ENCODE data around the gene TRIM44. TPM values are rescaled to one million over a fixed set of nuclear protein-coding genes. Genes with fewer than 3 reads are reported as not detected.
"Not testable (repeated sequence)": the region's sequence is repeated elsewhere in the genome, so short reads cannot be mapped to it uniquely, and the experiment has no call there.

Gene TRIM44
- polyA plus RNA-seq, 4 donors: 80.8 to 94.1 (median 86.6) TPM

DNA sequence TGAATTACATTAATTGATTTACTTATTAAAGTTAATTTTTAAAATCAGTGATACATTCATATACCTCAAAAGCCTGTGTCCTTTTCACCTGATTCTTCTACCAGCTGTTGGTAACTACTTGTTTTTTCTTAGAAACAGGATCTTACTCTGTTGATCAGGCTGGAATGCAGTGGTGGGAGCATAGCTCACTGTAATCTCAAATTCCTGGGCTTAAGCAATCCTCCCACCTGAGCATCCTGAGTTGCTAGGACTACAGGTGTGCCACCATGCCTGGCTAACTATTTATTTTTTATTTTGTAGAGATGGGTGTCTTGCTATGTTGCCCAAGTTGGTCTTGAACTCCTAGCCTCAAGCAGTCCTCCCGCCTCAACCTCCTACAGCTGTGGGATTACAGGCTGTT is 4.7 kb downstream of the TRIM44 start:
- DNase-seq (ENCODE audit: low read depth in 4 of 4, low spot score in 2 of 4): no peak

DNA sequence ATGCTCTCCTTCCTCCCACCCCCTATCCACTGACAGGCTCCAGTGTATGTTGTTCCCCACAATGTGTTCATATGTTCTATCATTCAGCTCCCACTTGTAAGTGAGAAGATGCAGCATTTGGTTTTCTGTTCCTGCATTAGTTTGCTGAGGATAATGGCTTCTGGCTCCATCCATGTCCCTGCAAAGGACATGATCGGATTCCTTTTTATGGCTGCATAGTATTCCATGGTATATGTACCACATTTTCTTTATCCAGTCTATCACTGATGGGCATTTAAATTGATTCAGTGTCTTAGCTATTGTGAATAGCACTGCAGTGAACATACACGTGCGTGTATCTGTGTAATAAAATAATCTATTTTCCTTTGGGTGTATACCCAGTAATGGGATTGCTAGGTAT is 5.8 kb downstream of the TRIM44 start:
- not testable (repeated sequence) for DNase-seq (ENCODE audit: low read depth in 4 of 4, low spot score in 2 of 4)

DNA sequence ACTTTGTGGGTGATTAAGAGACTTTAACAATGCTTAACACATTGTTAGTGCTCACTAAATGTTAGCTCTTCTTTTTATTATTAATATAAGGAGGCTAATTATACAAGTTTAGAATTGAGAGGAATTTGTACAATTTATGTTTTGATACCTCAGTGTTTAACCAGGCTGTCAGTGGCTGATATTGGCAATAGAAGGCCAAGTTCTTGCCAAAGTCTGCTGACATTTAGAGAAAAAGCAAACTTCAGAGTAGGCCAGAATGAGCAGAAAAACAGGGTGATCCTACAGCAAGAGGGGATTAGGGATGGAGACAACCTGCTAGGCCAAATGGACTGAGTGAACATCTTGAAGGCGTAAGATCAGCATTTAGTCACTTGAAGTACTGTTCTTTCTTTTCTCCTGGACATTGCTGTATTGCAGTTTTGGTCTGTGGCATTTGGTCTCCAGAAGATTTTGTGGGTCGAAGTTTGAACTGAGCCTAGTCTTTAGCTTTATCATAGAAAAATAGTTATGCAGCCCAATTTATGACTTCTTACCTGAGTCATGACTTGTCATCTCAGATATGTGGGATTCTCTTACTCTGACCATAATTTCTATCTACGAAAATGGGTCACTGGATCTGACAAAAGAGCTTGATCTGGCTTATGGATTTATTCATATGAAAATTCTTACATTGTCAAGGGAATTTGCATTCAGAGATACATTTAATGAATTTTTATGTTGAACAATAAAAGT is 9.0 kb downstream of the TRIM44 start:
- DNase-seq (ENCODE audit: low read depth in 4 of 4, low spot score in 2 of 4): no peak

DNA sequence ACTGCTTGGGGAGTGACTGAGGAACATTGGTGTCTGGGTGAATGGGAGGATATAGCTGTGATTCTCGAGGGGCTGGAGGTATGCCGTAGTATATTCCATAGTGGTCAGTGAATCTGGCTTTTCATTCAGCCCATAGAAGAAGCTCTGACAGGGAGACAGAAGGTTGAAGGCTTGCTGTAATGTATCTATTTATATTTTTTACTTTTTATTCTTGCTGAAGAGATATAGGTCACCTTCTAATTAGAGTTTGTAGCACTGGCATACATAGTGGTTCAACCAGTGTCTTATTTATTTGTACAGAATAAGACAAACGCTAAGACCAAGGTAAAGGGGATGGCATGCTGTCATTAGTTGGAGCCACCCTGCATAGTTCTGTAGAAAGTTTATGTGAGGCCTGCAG is 10.0 kb downstream of the TRIM44 start:
- no peak for DNase-seq (ENCODE audit: low read depth in 4 of 4, low spot score in 2 of 4)

DNA sequence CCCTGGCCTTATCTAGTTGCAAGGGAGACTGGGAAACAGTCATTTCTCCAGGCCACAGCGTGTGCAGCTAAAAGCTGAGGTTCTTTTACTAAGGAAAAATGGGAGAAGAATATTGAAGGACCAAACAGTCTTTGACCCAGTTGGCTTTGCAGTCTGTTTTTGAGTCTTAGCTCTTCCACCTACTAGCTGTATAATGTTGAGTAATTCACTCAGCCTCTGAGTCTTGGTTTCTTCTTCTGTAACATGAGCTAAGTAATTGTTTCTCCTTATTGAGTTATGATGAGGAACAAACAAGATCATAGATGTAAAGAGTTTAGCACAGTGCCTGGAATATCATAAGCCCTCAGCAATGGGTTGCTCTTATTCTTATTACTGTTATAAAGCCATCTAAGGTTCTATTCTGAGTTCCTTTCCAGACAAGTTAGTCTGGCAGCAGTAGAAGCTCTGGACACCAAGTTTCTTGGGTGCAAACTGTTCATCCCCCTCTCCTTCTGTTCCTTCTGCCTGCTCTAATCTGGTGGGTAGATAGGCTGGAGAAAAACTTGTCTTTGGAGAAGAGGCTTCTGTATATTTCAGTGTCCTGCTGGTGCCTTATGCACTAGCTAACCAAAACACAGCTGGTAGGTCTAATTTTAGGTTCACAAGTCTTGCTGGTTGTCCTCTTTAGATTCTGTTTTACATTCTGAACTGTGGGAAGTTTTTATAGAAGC is 13.5 kb downstream of the TRIM44 start:
- no peak for DNase-seq (ENCODE audit: low read depth in 4 of 4, low spot score in 2 of 4)

DNA sequence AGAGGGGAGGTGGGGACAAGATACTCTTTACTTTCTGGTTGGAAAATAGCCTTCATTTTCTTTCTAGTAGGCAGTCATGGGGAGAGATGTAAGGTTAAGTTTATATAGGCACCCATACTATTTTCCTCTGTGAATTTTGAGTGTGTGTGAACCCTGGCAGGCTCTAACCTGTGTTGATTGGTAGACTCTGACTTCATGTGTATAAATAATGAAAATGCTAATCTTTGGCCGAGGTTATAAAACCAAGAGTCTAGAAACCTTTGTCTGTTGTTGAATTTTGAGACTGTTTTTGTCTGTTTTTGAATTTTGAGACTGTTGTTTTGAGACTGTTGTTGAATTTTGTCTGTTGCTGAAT is 14.0 kb downstream of the TRIM44 start:
- no peak for DNase-seq (ENCODE audit: low read depth in 4 of 4, low spot score in 2 of 4)

DNA sequence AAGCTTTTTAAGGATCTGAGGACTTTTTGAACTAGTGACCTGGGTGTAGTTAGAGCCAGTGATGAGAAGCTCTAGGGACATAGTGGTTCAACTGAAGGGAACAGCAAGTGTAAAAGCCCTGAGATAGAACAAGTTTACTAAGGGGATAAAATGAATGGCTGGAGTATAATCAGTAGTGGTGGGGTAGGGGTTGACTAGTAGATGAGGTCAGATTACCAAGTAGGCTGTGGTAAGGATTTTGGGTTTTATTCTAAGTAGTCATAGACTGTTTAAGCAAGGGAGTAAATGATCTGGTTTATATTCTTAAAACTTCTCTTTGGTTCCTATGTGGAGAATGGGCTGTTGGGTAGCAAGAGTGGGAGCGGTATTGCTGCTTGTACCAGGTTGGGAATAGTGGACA is 15.3 kb downstream of the TRIM44 start:
- no peak for DNase-seq (ENCODE audit: low read depth in 4 of 4, low spot score in 2 of 4)

DNA sequence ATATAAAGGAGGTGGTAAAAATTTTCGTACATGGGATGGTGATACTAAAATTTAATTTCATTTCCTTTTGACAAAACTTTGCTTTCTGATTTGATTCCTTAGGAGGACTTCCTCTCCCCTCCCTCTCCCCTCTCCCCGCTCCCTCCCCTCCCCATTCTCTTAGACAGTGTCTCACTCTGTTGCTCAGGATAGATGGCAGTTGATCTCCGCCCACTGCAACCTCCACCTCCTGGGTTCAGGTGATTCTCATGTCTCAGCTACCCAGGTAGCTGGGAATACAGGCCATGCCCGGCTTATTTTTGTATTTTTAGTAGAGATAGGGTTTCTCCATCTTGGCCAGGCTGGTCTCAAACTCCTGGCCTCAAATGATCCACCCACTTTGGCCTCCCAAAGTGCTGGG is 15.9 kb downstream of the TRIM44 start:
- DNase-seq (ENCODE audit: low read depth in 4 of 4, low spot score in 2 of 4): no peak

DNA sequence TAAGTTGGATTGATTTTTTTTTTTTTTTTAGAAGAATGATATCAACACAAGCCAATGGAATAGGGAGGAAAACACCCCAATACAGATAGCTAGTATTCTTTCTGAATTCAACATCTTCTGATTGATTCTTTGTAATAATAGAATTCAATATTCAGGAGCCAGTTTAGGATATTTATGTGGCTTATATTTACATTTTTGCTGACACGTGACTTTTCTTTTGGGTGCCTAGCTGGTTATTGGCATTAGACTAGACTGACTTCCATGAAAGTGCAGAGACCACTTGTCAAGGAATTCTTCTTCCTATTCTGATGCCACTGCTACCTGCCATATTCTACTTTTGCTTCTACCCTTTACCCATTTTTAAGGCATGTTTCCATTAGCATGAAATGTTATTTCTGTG is 16.4 kb downstream of the TRIM44 start:
- no peak for DNase-seq (ENCODE audit: low read depth in 4 of 4, low spot score in 2 of 4)

DNA sequence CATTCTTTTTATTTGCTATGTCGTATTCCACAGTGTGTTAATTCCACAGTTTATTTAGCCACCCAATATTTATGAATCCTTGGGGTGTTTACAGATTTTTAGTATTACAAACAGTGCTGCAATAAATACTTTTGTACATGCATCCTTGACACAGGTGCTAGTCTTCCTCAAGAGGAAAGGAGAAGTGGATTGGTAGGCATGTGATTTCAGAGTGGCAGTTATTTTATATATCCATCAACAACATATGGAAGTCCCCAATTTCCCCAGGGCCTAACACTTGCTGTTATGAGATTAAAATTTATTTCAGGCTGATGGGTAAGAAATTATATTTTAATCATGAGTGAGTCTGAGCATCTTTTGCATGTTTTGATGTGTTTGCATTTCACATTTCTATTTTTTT is 17.9 kb downstream of the TRIM44 start:
- no peak for DNase-seq (ENCODE audit: low read depth in 4 of 4, low spot score in 2 of 4)

DNA sequence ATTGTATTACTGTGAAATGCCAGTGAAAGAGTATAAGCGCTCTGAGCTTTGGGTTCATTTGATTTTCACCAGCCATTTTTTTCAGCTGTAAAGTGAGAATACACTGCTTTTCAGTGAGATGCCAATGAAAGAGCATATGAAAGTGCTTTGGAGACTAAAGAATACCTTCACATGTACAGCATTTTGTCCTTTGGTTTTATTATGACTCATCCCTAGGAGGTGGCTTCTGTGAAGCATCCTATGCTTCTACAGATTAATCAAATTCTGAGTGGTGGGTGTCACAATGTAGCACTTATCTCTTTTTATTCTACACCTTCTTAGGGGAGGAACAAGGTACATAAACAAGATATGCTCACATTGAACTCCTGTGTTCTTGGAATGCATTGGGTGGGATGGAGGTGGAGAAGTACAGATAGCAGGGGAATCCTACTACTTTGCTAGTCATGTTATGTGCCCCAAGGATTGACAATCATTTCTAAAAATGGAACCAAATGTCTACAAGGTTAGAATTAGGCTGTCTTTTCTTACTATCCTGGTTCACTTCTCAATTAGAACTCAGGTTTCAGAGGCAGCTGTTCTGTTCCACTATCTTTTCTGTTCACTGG is 18.7 kb downstream of the TRIM44 start:
- DNase-seq (ENCODE audit: low read depth in 4 of 4, low spot score in 2 of 4): no peak

DNA sequence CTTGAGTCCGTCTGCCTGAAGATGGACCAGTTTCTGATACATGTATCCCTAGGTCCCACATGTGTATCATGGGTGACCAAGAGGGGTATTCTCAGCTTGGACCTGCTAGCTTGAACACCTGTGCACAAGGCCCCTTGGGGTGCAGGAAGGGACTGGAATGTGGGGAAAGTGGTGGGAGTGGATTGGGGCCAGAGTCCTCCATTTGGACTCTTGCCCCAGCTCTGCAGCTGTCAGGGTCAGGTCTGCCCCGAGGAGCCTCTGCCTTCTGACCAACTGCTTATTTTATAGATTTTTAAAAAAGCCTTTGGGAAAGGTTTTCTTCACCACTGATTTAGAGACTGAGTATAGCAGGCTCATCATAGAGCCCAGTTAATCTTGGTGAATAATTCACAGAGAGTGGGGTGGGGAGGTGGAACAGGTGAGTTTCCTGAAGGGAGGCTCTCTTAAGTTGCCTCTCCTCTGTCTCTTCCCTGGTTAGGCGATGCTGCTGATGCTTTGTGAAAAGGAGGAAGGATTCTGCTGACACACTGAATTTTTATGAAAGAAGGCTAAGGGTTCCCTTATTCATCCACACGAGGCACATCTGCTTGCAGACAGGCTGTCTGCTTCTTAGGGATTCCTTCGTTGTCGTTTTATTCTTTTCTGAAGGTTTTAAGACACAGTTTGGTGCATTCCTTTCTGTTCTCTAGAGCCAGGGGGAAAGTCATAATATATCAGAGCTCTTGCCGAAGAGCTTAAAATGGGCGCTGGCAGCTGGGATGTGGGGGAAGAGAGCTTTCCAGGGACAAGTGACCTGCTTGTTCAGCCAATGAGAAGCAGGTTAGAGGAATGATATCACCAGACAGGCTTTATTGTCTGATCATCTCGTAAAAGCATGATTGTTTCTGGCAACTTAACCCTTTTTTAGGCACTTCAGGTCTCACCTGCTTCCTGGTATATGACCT is 19.9 kb downstream of the TRIM44 start:
- DNase-seq (ENCODE audit: low read depth in 4 of 4, low spot score in 2 of 4): peak in 1 of 4 donors; percentile 21

DNA sequence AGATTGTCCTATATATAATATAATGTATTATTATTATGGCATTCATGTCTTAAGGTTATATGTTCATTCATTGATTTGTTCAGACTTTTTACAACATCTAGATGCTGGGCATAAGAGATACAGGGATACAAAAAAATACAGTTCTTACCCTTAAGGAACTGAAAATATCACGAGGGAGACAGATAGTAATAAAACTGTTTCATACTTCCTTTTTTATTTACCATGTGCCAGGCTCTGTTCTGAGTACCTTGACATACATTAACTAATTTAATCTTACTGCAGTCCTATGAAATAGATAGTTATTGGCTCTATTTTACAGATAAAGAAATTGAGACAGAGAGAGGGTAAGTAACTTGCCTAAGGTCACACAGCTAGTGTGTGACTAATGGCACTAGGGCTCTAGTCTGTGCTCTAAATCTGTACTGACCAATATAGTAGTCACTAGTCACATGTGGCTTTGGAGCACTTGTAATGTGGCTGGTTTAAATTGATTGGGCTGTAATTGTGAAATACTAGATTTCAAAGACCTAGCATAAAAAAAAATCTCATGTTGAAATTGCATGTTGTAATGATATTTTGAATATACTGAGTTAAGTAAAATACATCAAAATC is 21.3 kb downstream of the TRIM44 start:
- no peak for DNase-seq (ENCODE audit: low read depth in 4 of 4, low spot score in 2 of 4)

DNA sequence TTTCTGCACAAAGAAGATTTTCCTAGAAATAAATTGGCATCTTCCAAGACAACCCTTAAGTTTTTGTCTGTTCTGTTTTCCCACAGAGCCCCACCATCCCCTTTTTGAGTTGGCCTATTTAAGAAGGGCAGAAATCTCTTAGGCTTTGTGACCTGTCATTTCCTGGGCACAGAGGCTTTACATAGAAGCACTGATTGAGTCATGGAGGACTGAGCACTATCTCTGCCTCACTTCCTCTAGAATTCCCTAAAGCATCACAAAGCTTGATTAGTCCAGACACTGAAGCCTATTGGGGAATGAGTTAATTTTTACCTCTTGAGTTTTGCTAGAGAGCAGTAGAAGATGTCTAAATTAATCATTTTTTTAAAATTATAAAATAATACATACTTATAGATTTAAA is 25.4 kb downstream of the TRIM44 start:
- no peak for DNase-seq (ENCODE audit: low read depth in 4 of 4, low spot score in 2 of 4)

DNA sequence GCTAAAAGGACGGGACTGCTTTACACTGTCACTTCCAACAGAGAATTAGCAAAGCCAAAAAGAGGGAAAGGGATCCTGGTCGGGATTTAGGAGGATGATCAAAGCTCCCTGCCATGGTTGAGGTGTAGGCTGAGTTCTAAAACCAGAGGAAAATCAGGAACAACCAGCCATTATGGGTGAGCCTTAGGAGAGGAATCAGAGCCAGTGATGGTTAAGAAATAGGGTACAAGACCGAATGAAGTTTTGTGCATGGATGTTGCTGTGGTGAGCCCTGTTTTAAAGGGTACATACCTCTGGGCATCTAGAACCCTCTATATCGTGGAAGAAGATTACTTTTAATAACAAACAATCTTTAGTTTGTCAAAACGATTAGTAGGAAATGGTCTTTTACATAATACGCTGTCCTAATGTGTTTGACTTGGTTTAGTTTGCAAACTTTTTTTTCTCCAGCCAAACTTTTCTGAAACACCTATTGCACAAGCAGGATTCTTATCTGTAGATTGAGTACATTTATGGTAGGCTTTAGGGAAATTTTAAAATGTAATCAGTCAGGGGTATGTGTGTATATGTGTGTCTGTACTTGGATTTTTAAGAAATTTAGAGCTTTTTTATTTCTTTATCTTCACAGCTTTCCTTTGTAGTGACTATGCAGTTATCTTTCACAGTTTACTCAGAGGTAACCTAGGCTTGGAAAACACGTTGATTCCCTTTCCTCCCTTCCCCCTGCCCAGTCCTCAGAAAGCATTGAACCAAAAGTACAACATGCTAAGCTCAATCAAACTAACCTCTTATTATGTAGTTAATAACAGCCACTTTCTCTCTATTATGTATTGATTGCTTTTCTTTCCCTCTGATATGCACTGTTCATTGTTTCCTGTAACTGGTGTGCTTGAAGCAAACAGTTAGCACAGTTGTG is 26.8 kb downstream of the TRIM44 start:
- DNase-seq (ENCODE audit: low read depth in 4 of 4, low spot score in 2 of 4): no peak

DNA sequence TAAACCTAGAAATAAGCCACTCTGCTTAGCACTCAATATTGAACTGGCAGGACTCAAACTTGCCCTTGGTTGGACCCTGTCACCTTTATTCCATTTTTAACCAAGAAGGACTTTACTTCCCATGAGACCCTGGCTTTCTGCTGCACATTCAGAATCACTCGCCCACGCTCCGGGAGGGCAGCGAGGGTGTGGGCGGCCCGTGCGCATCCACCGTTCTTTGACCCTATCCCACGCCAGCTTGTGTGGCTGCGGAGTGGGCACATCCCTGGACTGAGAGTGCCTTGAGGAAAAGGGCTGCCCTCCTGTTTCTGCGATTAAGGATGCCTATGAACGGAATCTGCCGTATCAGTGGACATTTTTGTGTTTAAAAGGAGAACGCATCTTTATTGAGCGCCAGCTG is 39.6 kb downstream of the TRIM44 start:
- DNase-seq (ENCODE audit: low read depth in 4 of 4, low spot score in 2 of 4): no peak

DNA sequence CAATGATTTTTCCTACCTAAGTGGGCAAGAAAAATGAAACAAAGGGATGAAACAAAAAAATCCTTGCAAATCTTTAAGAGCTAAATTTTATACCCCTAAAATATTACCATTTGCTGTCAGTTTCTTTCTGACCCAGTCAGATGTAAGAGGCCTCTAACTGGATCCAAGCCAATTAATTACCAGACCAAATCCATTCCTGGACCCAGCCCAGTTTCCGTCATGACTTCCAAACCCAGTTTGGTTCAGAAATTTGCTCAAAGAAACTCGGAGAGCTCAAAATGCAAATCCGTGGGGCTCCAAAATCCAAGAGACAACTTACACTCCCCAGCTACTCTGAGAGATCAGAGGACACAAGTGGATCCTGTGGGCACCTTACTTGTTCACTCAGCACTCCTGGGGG is 46.8 kb downstream of the TRIM44 start:
- no peak for DNase-seq (ENCODE audit: low read depth in 4 of 4, low spot score in 2 of 4)

DNA sequence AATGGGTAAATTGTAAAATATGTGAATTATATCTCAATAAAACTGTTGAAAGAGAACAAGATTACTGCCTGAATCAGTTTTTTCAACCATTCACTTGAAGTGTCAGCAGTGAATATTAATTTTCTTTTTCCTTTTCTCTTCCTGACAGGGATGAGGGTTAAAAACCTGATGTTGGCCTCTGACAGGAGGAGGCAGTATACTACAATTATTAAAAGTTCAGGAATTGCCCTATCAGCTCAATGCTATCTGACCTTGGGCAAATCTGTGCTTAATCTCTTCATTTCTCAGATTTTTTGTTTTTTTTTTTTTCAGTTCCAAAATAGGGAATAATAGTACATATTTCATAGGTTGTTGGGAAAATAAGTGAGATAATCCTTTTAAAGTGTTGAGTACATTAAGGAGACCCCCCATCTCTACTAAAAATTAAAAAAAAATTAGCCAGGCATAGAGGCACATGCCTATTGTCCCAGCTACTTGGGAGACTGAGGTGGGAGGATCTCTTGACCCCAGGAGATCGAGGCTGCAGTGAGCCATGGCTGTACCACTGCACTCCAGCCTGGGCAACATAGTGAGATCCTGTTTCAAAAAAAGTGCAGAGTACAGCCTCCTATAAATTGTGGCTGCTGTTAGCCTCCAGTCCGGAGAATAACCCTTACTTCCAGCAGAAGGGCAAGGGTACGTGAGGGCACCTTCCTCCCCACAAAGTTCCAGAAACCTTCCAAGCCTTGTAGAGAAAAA is 48.8 kb downstream of the TRIM44 start:
- no peak for DNase-seq (ENCODE audit: low read depth in 4 of 4, low spot score in 2 of 4)

DNA sequence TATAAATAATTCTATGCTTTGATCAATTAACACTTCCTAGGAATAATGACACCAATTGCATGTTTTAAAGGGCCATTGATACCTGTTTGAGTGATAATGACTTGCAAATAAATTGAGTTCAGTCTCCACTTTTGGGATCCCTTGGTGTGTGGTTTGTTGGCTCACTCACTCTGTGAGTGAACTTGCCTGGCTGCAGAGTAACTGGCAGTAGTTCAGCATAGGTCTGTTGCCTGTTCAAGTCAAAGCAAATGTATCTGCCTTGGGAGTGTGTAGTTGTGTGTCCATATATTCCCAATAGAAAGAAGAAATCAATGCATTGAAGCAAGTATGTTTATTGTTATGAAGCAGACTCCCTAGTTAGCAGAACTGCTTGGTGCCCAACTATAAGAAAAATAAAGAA is 49.3 kb downstream of the TRIM44 start:
- DNase-seq (ENCODE audit: low read depth in 4 of 4, low spot score in 2 of 4): no peak

Measured in left renal cortex interstitium (tissue), 4 donors.